ENCODE measurements around the gene DDX11.
"Not testable (repeated sequence)": the region's sequence is repeated elsewhere in the genome, so short reads cannot be mapped to it uniquely, and the experiment has no call there.

DDX11 gene

GRCh38 chr12:31070971-31071740 is 2.5 kb upstream of the DDX11 start:
- DNase-seq, result not testable (repeated sequence)

GRCh38 chr12:31072962-31073361 is 698 bp upstream of the DDX11 start:
- not testable (repeated sequence) for DNase-seq

GRCh38 chr12:31074333-31074874 is 744 bp downstream of the DDX11 start:
- peak in 3 of 6 experiments; percentile 24 to 69 (median 41) for DNase-seq

- DNase-seq, result not testable (repeated sequence)
These were observed 2.5 kb downstream of the DDX11 start for GRCh38 chr12:31076150-31076549.

- not testable (repeated sequence) for DNase-seq
These were observed 3.4 kb downstream of the DDX11 start for GRCh38 chr12:31077095-31077494.

GRCh38 chr12:31077998-31078397 is 4.3 kb downstream of the DDX11 start:
- DNase-seq, result not testable (repeated sequence)

GRCh38 chr12:31079421-31079820 is 5.8 kb downstream of the DDX11 start:
- DNase-seq, result not testable (repeated sequence)

GRCh38 chr12:31080221-31080620 is 6.6 kb downstream of the DDX11 start:
- DNase-seq, result not testable (repeated sequence)

- not testable (repeated sequence) for DNase-seq
These were observed 7.6 kb downstream of the DDX11 start for GRCh38 chr12:31081274-31081673.

- DNase-seq, result not testable (repeated sequence)
These were observed 10.6 kb downstream of the DDX11 start for GRCh38 chr12:31084241-31084640.

GRCh38 chr12:31086032-31086431 is 12.4 kb downstream of the DDX11 start:
- peak in 1 of 6 experiments; percentile 4 for DNase-seq

- DNase-seq, result not testable (repeated sequence)
These were observed 13.8 kb downstream of the DDX11 start for GRCh38 chr12:31087486-31087885.

GRCh38 chr12:31087956-31088355 is 14.3 kb downstream of the DDX11 start:
- DNase-seq, result not testable (repeated sequence)

GRCh38 chr12:31089072-31089471 is 15.4 kb downstream of the DDX11 start:
- DNase-seq, result no peak

GRCh38 chr12:31091629-31092028 is 18.0 kb downstream of the DDX11 start:
- not testable (repeated sequence) for DNase-seq

GRCh38 chr12:31092718-31093117 is 19.1 kb downstream of the DDX11 start:
- not testable (repeated sequence) for DNase-seq

- DNase-seq, result not testable (repeated sequence)
These were observed 21.6 kb downstream of the DDX11 start for GRCh38 chr12:31095080-31095860.

- DNase-seq, result not testable (repeated sequence)
These were observed 22.8 kb downstream of the DDX11 start for GRCh38 chr12:31096251-31097065.

- DNase-seq, result not testable (repeated sequence)
These were observed 24.2 kb downstream of the DDX11 start for GRCh38 chr12:31097819-31098218.

- not testable (repeated sequence) for DNase-seq
These were observed 24.7 kb downstream of the DDX11 start for GRCh38 chr12:31098363-31098762.

- not testable (repeated sequence) for DNase-seq
These were observed 25.1 kb downstream of the DDX11 start for GRCh38 chr12:31098771-31099170.

- not testable (repeated sequence) for DNase-seq
These were observed 25.8 kb downstream of the DDX11 start for GRCh38 chr12:31099434-31099833.
